OCI-M1 (cell line): ENCODE measurements around the gene NCOA5.

Experiments used
- DNase-seq: peaks from one replicate; lab custom pipeline; 2025; lab: John Stamatoyannopoulos, UW

The NCOA5 gene

DNA sequence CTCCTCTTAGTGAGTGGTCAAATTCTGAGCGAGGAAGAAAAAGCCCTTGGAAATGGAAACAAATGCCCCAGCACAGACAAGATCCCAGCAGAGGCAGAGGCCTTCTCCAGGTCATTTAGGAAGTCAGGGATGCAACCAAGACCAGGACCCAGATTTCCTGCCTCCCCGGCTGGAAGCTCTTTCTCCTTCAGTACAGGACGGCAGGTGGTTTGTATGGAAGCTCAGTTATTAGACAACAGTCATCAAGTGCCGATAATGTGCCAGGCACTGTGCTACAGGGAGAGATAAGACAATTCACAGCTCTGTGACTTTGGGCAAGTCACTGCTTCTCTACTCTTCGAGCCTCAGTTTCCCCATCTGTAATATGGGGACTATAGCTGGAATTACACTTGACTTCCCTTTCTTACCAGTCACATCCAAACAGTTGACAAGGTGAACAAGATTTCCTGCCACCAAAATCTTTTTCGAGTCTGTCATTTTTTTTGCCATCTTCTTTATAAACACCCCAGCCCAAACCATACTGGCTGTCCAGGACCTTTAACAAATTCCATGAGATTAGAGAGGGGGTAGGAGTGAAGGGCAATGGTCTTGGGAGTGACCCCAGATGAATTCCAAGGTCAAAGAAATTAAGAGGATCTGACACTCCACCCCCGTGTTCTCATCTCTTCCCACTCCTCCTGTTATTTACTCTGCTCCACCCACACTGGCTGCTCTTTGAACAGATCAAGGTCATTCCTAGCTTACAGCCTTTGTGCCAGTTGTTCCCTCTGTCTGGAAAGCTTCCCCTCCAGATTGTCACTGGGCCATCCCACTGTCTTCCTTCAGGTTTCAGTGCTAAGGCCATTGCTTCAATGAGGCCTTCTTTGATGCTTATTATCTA lies 75.0 kb downstream of the NCOA5 start:
- DNase-seq: no peak

DNA sequence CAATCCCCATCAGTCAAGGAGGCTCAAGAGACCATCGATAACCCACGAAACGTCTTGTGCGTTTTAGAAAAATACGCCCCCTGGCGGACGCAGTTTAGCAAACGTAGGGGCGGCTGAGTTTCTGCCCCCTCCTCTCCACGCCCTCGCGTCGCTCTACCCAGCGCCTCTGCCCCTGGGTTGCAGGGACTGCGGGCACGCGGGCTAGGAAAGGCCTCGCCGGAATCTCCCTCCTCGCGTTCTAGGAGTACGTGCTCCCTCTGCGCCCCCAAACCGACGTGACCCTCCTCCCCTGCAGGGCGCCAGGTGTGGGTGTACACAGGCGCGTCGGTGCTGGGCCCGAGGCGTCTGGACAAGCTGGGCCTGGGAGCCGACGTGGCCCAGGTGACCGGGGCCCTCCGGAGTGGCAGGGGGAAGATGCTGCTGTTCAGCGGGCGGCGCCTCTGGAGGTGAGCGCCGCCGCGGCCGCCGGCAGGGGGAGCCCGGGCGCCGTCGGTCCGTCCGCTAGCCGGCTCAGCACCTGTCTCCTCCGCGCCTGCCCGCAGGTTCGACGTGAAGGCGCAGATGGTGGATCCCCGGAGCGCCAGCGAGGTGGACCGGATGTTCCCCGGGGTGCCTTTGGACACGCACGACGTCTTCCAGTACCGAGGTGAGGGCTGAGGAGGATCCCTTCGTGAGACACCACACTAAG lies 75.8 kb downstream of the NCOA5 start:
- peak; percentile 77 for DNase-seq

- no peak for DNase-seq
These were observed 76.4 kb downstream of the NCOA5 start for GRCh38 chr20:46013322-46013828.

DNA sequence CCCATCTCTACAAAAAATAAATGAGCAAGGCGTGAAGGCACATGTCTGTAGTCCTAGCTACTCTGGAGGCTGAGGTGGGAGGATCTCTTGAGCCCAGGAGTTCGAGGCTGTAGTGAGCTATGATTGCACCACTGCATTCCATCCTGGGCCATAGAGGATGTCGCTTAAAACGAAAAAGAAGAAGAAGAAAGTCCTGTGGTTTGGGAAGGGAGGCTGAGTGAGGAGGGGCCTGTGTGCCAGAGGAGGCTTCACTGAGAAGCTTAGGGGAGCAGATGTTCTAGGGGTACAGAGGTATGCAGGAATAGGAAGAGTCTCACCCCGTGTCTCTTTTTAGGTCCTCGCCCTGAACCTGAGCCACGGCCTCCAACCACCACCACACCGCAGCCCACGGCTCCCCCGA lies 76.8 kb downstream of the NCOA5 start:
- DNase-seq: no peak

GRCh38 chr20:46011631-46012482 lies 77.9 kb downstream of the NCOA5 start:
- DNase-seq: peak; percentile 76
